HG03432 (cell line): Measurements from ENCODE around the gene CDHR5.

Experiments
- ATAC-seq: cut with Tn5 transposase; IDR thresholded peaks from one replicate; pipeline ENCODE4 v1.9.1; 2021; ENCODE audit warnings: mild to moderate bottlenecking, moderate library complexity; ENCODE audit not compliant: unreplicated experiment

CDHR5 gene

DNA sequence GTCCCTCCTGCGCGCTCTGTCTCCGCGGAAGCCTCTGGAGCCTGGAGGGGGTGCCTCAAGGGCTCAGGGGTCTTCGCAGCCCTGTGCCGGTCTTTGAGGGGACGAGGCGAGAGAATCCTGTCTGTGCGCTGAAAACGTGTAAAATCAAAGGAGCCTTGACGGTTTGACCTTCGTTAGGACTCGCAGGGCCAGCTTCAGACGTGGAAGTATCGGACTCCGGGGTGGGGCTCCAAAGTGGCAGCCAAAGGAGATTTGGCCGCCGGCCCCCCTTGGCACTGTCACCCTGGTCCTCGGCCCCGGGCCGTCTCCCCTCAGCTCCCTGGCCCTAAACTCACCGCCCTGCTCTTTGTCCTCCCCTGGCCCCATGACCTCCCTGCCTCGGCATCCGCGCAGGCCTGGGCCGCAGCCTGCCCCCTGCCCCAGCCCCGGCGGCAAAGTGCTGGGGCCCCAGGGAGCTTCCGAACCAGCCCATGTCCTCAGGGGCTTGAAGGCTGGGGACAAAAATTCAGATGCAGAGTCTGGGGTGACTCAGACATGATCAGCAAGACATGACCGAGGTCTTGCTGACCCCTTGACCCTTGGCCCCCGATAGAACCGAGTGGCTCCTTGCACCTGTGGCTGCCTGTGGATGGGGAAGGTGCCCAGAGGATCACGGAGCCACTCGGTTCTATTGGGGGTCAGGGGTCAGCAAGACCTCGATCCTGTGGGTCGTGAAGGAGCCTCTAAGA is 55.4 kb downstream of the CDHR5 start:
- ATAC-seq = no peak

DNA sequence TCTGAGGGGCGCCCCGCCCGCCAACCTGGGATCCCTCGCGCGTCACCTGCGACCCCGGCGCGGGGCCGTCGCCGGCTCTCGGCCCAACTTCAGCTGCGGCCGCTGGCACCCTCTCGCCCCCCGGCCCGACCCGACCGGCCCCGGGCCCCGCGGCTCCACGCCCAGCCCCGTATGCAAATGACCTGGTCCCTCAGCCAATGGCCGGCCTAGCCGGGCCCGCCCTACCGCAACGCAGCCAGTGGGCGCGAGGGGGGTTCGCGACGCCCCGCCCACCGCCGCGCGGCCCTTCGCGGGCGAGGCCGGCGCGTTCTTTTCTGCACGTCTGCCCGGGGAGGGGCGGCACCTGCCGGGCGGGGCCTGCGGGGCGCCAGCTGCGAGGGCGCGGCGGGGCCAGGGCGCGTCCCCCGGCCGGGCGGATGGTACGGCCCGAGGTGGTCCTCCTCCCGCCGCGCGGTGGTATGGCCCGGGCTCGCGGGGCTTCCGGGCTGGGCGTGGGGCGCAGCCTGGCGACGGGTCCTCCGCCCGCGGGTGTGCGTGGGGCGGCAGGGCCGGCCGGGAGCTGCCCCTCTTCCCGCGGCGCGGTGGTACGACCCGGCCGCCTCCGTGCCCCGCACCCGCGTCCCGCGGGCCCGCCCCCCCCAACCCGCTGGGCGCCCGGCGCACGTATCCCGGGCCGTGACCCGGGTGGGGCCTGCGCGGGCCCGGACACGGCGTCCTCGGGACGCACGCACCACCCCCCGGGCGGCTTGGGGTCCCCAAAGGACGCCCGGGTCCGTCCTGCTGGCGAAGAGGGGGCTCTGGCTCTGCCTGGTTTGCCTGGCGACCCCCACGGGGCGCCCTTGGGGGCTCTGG is 56.2 kb downstream of the CDHR5 start:
- peak; percentile 87 for ATAC-seq

DNA sequence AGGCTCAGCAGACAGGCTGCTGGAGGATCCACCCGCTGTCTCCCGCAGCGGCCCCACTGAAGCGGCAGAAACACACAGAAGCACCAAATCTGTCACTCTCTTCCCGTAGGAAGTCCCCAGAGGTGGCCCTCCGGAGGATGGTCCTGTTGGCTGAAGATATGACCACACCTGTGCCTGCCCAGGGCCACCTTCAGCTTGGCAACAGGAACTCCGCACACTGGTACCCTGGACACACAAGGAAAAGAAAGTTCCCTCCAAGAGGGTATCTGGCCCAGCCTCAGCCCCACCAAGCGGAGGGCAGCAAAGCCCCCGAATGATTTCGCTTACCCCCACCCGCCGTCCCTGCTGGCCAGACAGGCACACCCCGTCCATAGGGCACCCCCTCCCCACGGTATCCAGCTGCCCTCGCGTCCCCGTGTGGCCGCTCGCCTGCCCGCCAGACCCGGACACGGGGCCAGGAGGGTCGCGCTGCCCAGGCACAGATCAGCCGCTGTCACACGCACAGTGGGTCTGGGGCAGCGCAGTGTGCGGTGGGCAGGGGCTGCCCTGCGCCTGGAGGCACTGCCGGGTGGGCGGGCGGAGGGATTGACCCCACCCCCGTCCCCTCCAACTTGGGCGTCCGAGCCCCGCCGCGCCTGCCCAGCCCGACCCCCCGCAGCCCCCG is 57.0 kb downstream of the CDHR5 start:
- ATAC-seq = no peak

DNA sequence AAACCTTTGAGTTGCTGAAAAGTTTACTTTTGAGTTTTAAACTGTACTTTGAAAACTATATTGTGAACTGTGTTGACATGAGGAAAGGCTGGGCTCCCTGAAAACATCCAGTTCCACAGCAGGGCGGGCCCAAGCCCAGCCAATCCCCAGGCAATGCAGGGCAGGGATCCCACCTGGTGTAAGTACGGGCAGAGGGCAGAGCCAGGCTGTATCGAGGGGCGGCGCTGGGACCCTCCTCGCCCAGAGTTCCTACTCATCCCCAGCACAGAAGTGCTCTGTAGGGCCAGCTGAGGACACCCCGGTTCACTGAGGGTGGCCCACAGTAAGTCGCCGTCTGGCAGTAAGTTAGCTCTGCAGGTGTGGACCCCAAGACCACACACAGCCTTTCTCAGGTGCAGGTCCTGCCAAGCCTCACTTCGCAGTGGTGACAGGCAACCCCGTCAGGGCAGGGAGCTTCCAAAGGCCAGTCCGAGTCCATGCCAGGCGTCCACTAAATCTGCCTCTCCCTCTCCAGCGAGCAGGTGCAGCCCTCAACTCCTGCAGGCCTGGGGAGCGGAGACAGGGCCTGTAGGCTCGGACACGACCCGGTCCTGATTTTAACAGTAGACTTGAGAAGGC is 57.6 kb downstream of the CDHR5 start:
- no peak for ATAC-seq
